Loucy (cell line): ENCODE data around the gene OR6C74.

Source experiments
- CTCF ChIP-seq: fragments of 200-600 bp; sonication (generic); conservative IDR thresholded peaks from 2 replicates; pipeline ENCODE4 v1.5.1; 2014; ENCODE audit warnings: mild to moderate bottlenecking, antibody characterized with exemption, low read length
- EZH2phosphoT487 ChIP-seq: fragments of 200-600 bp; IDR thresholded peaks from 2 replicates; pipeline ENCODE4 v1.6.1; 2018; ENCODE audit warnings: antibody characterized with exemption, mild to moderate bottlenecking, moderate library complexity, borderline replicate concordance

- TF ChIP-seq CTCF (no peak), EZH2phosphoT487 (no peak)
Measured at GRCh38 chr12:55253281-55253680, 8.9 kb downstream of the OR6C74 start.
